ENCODE measurements around the gene ASZ1.

Gene ASZ1

GRCh38 chr7:117386110-117386706, 41.1 kb downstream of the ASZ1 start:
- H3K4me3 ChIP-seq (ENCODE audit: low read depth, low read length): no peak overlapping the region
- no peak for TF ChIP-seq CTCF (IDR thresholded peaks at IDR 0.05; ENCODE audit: low read depth, low read length, missing control alignments)
- DNase-seq (ENCODE audit: low read depth): no peak

- H3K4me3 ChIP-seq (ENCODE audit: low read depth, low read length): no peak overlapping the region
- DNase-seq (ENCODE audit: low read depth): no peak
- peak; percentile 32 for TF ChIP-seq CTCF (IDR thresholded peaks at IDR 0.05; ENCODE audit: low read depth, low read length, missing control alignments)
Observed at GRCh38 chr7:117385363-117386109, 41.8 kb downstream of the ASZ1 start.

GRCh38 chr7:117384688-117385362, 42.5 kb downstream of the ASZ1 start:
- DNase-seq (ENCODE audit: low read depth): no peak
- no peak overlapping the region for H3K4me3 ChIP-seq (ENCODE audit: low read depth, low read length)
- TF ChIP-seq CTCF (IDR thresholded peaks at IDR 0.05; ENCODE audit: low read depth, low read length, missing control alignments): no peak

- no peak for TF ChIP-seq CTCF (IDR thresholded peaks at IDR 0.05; ENCODE audit: low read depth, low read length, missing control alignments)
- DNase-seq (ENCODE audit: low read depth): no peak
Observed at GRCh38 chr7:117383483-117384189, 43.7 kb downstream of the ASZ1 start.

GRCh38 chr7:117383046-117383445, 44.2 kb downstream of the ASZ1 start:
- no peak for TF ChIP-seq CTCF (IDR thresholded peaks at IDR 0.05; ENCODE audit: low read depth, low read length, missing control alignments)
- DNase-seq (ENCODE audit: low read depth): no peak

More at GRCh38 chr7:117383483-117384189, 43.7 kb downstream of the ASZ1 start:
- no peak overlapping the region for H3K4me3 ChIP-seq (ENCODE audit: low read depth, low read length)

GRCh38 chr7:117381362-117381761, 45.9 kb downstream of the ASZ1 start:
- TF ChIP-seq CTCF (IDR thresholded peaks at IDR 0.05; ENCODE audit: low read depth, low read length, missing control alignments): no peak

More at GRCh38 chr7:117383046-117383445, 44.2 kb downstream of the ASZ1 start:
- H3K4me3 ChIP-seq (ENCODE audit: low read depth, low read length): no peak overlapping the region

More at GRCh38 chr7:117381362-117381761, 45.9 kb downstream of the ASZ1 start:
- no peak overlapping the region for H3K4me3 ChIP-seq (ENCODE audit: low read depth, low read length)
- DNase-seq (ENCODE audit: low read depth): no peak

Measured in GM12864 (cell line).